Right atrium auricular region (tissue), 2 donors: ENCODE measurements around the gene PIGC. TPM values are rescaled to one million over a fixed set of nuclear protein-coding genes. Genes with fewer than 3 reads are reported as not detected.

Experiments
- DNase-seq: peaks from one replicate; pipeline ENCODE4 v3.0.0-alpha.2; 2019; ENCODE audit warnings: low spot score
- H3K27ac ChIP-seq, 2 donors: fragments of 200-600 bp; sonication (generic); 1 replicate in 1 of 2; 2 replicates in 1 of 2; pipeline ENCODE4 v1.5.1; 2016 to 2019
- H3K27me3 ChIP-seq, 2 donors: fragments of 200-600 bp; sonication (generic); one replicate each; pipeline versions ENCODE4 v1.5.1 to v1.6.0; 2017 to 2019
- H3K36me3 ChIP-seq: fragments of 200-600 bp; sonication (generic); one replicate; pipeline ENCODE4 v1.5.1; 2016
- H3K4me1 ChIP-seq, 2 donors: fragments of 200-600 bp; sonication (generic); one replicate each; pipeline versions ENCODE4 v1.5.1 to v1.6.0; 2017 to 2019
- H3K4me3 ChIP-seq, 2 donors: fragments of 200-600 bp; sonication (generic); 1 replicate in 1 of 2; 2 replicates in 1 of 2; pipeline ENCODE4 v1.5.1; 2017 to 2019; ENCODE audit warnings: mild to moderate bottlenecking in 1 of 2, moderate library complexity in 1 of 2
- H3K9me3 ChIP-seq, 2 donors: fragments of 200-600 bp; sonication (generic); one replicate each; pipeline ENCODE4 v1.5.1; 2019
- CTCF ChIP-seq, 2 donors: fragments of 200-600 bp; sonication (generic); IDR thresholded peaks; one replicate each; pipeline ENCODE4 v1.5.1; 2019; ENCODE audit warnings: antibody characterized with exemption in 2 of 2
- total RNA-seq, 2 donors: library from RNA; depleted of rRNA; stranded (reverse); fragments of >200 nt; gene quantifications; one replicate each; pipeline ENCODE4 v1.1.0, GENCODE V29; 2016

The PIGC gene
- total RNA-seq, 2 donors from 2014 or later, result 14.8 to 15.8 TPM

GRCh38 chr1:172421974-172422604, 21.8 kb downstream of the PIGC start:
- Histone ChIP-seq H3K27ac (no peak overlapping the region), H3K36me3 (no peaks in the 10 kb centered on the region), H3K27me3 (no peaks in the 10 kb centered on the region), H3K4me3 (no peak overlapping the region), H3K9me3 (no peaks in the 10 kb centered on the region), H3K4me1 (no peaks in the 10 kb centered on the region)
- DNase-seq, result no peak
- no peak for TF ChIP-seq CTCF (IDR thresholded peaks at IDR 0.05)

- TF ChIP-seq CTCF (IDR thresholded peaks at IDR 0.05), result no peak
- no peak within 1 kb of the TSS for H3K27ac ChIP-seq
- H3K27me3 ChIP-seq, result no peaks in the 10 kb centered on the region
- DNase-seq, result no peak
- H3K36me3 ChIP-seq, result no peaks in the 10 kb centered on the region
- no peak within 1 kb of the TSS for H3K4me3 ChIP-seq
- H3K4me1 ChIP-seq, result no peaks in the 10 kb centered on the region
- no peaks in the 10 kb centered on the region for H3K9me3 ChIP-seq
Measured at GRCh38 chr1:172420385-172420784, 23.5 kb downstream of the PIGC start, which contains the start of gene C1orf105. C1orf105 (plus strand) TSS chr1:172420685; CDS start chr1:172420886, 201 bp downstream.

GRCh38 chr1:172417557-172417956, 26.3 kb downstream of the PIGC start:
- Histone ChIP-seq H3K9me3 (no peaks in the 10 kb centered on the region), H3K4me1 (no peaks in the 10 kb centered on the region), H3K4me3 (no peak overlapping the region), H3K27ac (no peak overlapping the region), H3K36me3 (no peaks in the 10 kb centered on the region), H3K27me3 (no peaks in the 10 kb centered on the region)
- DNase-seq, result no peak
- TF ChIP-seq CTCF (IDR thresholded peaks at IDR 0.05), result no peak

GRCh38 chr1:172416496-172417035, 27.3 kb downstream of the PIGC start:
- no peak overlapping the region for H3K27ac ChIP-seq

GRCh38 chr1:172414331-172414730, 29.5 kb downstream of the PIGC start:
- DNase-seq, result no peak
- Histone ChIP-seq H3K4me1 (no peaks in the 10 kb centered on the region), H3K9me3 (no peaks in the 10 kb centered on the region), H3K27ac (no peak overlapping the region), H3K36me3 (no peaks in the 10 kb centered on the region), H3K4me3 (no peak overlapping the region), H3K27me3 (no peaks in the 10 kb centered on the region)
- TF ChIP-seq CTCF (IDR thresholded peaks at IDR 0.05), result no peak

More at GRCh38 chr1:172416496-172417035, 27.3 kb downstream of the PIGC start:
- H3K36me3 ChIP-seq, result no peaks in the 10 kb centered on the region
- no peak for TF ChIP-seq CTCF (IDR thresholded peaks at IDR 0.05)
- no peaks in the 10 kb centered on the region for H3K27me3 ChIP-seq
- DNase-seq, result no peak
- H3K4me1 ChIP-seq, result no peaks in the 10 kb centered on the region
- H3K4me3 ChIP-seq, result no peak overlapping the region
- no peaks in the 10 kb centered on the region for H3K9me3 ChIP-seq
